Myocyte (in vitro differentiated cells): ENCODE measurements around the gene MTMR4. TPM values are rescaled to one million over a fixed set of nuclear protein-coding genes. Genes with fewer than 3 reads are reported as not detected.
"Not testable (repeated sequence)": the region's sequence is repeated elsewhere in the genome, so short reads cannot be mapped to it uniquely, and the experiment has no call there.

Experiments used
- DNase-seq: peaks from one replicate; pipeline ENCODE4 v3.0.0-alpha.2; 2012; ENCODE audit warnings: low read depth
- polyA plus RNA-seq: library from polyadenylated mRNA; unstranded; fragments of >200 nt; gene quantifications from one replicate; pipeline ENCODE4 v1.2.1, GENCODE V29; 2012; ENCODE audit warnings: missing spikeins
- total RNA-seq: library from RNA; depleted of rRNA; stranded (reverse); fragments of >200 nt; gene quantifications from 2 replicates; pipeline ENCODE4 v1.2.3, GENCODE V29; 2014

Gene MTMR4
- 28.4 and 37.4 TPM in 2 replicates for total RNA-seq
- 10.3 TPM for polyA plus RNA-seq

DNA sequence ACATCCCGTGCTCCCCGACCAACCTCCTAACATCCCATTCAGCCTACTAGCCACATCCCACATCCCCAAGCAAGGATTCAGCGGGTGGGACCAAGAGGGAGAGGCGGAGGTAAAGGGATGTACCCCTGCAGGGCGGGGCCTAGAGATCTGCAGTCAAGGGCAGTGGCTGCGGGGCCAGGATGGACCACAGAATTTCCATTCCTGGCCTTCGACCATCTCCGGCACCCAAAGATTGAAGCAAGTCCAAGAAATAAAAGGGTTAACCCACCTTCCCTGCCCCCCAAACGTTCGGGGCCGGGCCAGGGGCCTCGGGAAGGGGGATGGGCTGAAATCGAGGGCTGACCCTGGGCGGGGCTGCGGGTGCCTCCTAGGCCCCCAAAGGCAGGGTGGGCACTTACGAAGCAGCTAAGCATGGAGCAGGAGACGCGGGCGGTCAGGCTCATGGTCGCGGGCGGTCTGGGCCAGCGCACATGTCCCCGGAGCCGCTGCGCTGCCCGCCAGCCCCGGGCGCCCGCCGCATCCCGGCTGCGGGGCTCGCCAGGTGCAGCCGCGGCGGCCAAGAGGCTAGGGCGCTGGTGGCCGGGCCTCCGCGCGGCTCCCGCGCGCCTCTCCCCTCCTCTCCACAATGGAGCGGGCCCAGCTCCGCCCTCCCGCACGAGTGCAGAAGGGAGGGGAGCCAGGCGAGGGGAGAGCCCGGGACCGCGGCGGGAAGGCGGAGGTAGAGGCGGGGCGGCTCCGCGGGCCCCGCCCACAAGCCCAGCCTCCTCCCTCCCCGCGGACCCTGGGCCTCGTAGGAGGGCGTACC lies at the start of gene MTMR4:
MTMR4 (minus strand) TSS at position 674 of the 805 bp plus-strand sequence; CDS start at position 443, 231 bp downstream.
- DNase-seq, result peak; percentile 78

DNA sequence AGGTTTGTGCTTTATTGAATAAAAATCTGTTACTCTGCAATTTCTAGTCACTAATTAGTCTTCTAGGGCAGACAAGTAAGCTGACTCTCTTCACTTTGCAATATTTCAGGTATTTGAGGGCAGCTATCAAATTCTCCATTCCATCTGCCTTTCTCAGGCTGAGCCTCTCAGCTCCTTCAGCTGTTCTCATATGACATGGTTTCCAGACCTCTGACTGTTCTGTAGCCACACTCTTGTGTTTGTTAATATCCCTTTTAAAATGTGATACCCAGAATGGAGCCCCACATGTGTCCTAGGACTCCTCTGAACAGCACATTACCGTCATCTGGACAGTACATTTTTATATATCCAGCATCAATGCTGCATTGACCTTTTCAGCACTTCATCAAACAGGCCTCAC lies 46.1 kb upstream of the MTMR4 start:
- DNase-seq, result peak; percentile 83

DNA sequence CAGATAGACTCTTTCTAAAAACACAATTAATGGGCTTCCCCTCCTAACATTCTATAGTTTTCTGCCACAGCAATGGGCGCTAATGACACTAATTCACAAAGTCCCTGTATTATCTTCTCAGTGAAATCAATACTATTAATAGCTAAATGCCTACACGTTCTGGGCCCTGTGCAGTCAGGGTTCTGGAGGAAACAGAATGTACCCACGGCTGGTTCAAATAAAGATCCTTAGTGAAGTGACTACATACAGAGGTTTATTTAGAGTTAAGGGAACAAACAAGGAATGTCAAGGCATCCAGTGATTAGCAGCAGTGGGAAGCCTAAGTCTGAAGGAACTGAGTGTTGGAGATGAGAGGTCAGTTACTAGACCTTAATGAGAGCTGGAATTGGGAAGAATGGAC lies 43.5 kb upstream of the MTMR4 start:
- no peak for DNase-seq

DNA sequence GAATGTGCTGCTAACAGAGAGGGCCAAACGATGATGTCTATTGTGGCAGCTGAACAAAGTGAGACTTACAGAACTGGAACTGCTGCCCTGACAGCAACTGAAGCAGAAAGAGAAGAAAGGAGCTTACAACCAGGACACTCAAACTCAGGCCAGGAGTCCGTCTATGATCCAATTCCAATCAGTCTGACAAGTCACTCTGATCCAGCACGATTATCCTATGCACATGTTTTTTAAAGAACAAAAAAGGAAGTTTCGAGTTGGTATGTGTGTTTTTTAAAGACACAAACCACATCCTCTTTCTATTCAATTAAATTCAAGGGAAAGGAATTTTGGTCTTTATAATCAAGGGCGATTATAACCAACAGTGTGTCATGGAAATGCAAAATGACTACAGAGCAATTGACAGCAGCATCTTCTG lies 42.4 kb upstream of the MTMR4 start:
- DNase-seq, result no peak

DNA sequence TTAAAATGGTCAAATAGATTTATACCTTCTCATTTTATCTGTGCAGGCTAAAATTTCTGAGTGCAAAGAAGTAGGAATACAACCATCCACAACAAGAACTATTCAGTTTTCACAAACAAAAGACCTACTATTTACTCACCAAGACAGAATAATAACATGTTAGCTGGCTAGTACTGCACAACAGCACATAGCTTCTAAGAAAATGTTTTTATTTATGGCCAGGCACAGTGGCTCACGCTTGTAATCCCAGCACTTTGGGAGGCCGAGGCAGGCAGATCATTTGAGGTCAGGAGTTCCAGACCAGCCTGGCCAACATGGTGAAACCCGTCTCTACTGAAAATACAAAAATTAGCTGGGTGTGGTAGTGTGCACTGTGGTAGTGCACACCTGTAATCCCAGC lies 40.7 kb upstream of the MTMR4 start:
- DNase-seq, result not testable (repeated sequence)

DNA sequence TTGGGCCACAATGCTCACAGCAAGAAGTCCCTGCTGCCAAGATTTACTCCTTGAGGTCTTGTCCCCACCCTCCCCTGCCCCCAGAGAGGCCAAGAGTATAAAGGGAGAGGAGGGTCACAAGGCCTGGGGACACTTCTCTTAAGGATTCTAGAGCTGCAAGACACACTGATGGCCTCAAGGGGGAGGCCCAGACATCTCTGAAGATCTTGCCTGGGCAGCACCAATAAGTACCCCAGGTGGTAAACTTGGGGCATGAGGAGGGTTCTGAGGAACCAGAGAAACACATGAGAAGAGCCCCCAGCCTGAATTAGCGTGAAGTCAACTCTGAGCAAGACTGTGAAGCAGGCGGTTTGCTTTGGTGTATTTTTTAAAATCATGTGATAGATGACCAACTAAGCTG lies 26.8 kb upstream of the MTMR4 start:
- DNase-seq, result peak; percentile 40

DNA sequence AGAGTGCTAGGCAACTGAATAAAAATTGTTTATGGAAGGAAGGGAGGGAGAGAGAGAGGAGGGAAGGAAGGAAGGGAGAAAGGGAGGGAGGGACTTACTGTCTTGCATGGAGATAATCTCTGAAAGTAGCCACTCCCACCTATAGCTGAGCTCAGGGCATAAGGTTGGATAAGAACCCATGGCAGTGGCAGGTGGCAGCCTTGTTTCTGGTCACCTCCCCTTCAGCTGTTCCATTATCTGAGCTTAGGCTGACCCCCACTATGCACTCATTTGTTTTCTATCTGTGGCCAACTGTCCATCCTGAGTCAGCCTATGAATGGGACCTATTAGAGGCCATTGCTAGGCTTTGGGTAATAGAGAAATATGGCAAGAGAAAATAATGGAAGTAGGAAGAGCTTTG lies 25.3 kb upstream of the MTMR4 start:
- peak; percentile 95 for DNase-seq

DNA sequence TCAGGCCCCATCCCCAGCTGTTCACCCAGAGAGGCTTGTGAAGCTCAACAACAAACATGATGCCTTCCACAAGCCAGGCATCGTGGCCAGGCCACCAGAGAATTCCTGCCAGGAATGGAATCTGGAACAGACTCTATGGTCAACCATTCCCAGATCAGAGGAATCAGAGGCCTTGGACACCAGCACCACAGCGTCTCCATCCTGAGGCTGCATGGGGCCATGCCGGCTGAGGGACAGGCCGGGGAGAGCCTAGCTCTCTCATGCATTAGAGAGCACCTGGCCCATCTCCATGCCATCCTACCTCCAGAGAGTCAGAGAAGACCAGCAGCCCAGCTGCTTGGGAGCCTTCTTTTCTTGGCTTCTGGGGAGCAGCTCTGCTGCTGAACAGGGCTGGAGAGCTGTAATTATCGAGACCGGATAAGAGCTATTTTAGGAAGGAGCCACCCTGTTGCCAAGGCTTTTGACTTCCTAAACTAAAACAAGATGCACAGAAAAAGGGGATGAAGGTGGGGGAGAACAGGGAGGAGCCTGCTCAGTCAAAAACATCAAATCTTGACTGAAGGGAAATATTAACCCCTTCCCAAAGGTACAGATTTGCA lies 24.5 kb upstream of the MTMR4 start:
- peak; percentile 92 for DNase-seq

DNA sequence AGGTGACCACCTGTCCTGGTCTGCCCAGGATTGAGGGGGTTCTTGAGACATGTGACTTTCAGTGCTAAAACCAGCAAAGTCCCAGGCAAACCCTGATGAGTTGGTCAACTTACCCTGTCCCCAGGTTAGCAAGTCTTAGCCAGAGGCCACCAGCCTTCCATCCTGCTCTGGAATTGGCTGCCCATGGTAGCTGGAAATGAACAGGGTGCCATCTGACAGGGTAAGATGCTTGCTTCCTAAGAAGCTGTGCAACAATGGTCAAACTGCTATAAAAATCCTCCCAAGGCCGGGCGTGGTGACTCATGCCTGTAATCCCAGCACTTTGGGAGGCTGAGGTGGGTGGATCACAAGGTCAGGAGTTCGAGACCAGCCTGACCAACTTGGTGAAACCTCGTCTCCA lies 22.8 kb upstream of the MTMR4 start:
- peak; percentile 80 for DNase-seq

DNA sequence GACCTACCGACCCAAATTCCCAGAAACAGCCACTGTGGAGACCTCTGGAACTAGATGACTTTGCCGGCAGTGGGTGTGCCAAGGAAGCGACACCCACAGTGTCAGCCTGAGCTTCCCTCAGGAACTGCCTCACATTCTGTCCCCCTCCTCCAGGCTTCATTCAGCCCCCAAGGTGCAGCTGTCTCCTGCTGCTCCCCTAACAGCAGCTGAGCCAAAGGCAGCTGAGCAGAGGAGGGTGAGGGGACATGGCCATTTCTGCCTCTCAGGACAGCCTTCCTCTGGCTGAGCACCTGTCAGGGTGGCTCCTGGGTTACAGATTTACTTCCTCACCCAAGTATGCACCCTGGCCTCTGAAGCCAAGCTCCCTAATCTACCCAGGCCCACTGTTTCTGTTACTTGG lies 22.1 kb upstream of the MTMR4 start:
- DNase-seq, result peak; percentile 98

DNA sequence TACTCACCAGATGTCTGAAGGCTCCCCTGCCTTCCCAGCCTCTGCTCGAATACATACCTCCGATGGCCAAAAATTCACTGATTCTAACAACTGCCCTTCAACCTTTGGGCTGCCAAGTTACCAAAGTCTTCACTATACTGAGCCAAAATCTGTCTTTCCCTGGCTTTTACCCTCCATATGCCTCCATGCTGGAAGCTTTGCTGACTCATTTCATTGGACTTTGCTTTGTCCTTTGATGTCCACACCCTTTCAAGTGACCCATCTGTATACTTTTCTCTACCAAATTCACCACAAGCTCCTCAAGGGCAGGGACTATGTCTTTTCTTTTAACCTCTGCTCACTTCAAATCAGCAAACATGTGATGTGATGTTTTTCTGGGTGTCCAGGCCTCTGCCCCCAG lies 21.0 kb upstream of the MTMR4 start:
- DNase-seq, result peak; percentile 80

DNA sequence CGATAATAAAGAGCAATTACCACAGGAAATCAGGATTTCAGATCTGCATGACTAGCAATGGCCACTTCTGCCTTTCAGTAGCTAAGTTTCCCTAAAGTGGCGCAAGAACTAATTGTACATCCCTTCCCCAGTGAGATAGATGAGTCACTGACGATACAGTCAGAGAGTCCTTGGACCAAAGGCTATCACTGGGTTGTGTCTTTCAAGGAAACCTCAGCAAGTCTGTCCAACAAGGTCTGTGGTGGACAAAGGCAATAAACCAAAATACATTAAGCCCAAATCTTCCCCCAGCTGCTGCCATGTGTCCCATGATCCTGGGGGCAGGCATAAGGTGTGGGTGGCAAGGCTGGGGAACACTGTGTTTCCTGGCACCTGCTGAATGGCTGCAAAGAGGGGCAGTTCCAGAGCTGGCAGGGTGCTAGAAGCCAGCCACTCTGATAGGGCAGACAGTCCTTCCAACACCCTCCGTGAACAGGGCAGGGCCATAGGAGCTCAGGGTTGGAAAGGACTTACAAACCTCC lies 20.5 kb upstream of the MTMR4 start:
- peak; percentile 97 for DNase-seq

DNA sequence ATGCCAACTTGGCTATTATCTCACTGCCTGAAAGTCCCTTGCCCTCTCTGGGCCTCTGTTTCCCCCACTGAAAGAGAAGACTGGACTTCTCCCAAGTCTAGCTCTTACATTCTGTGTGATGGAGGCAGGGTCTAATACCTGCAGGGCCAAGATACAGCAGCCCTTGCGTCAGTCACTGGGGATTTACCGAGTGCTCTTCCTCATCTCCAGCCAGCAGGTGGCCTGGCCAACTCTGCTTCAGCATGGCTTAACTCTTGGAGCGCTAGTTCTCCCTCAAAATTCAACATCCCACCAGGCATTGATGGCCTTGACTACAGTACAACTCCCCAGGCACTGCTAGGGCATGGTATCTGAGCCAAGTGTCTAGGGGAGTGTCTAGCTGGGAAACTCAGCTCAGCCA lies 19.9 kb upstream of the MTMR4 start:
- DNase-seq, result no peak

DNA sequence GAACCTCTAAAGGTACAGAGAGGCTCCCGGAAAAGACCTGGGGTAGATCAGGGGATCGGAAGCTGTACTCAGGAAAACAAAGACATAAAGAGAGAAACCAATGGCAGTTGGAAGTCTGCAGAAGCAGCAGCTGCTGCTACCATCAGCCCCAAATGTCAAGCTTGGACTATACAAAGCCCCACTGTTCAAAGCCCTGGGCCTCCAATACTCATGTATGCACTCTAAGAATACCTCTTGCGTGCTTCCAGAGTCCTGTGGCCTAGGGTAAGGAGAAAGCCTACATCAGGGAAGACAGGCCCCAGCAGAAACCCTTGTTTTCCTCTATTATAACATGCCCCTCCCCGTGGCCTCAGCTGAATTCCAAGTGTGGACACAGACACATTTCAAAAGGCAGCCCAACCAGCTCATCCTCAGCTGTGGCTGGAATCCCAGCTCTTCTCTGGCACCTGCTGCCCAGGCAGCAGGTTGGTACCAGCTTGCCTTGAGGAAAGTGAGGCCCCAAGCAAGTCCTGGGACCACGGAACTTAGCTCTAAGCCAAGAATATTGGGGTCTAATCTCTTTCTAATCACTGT lies 19.3 kb upstream of the MTMR4 start:
- DNase-seq, result peak; percentile 85

DNA sequence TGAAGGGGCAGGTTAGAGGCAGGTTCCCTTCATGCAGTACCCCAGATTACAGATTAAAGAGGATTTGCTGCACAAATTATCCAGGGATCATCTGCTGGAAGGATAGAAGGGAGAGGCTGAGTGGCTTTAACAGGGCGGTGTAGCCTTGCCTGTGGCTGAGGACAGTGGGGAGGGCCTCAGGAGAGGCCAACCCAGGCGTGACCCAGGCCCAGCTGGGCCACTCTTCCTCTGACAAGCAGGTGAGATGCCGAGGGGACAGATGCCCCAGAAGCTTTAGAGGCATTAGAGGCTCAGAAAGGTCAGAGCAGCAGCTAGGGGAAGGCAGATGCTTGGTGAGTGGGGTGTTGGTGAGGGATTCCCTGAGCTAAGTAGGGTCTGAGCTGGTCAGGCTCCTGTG lies 18.1 kb upstream of the MTMR4 start:
- peak; percentile 12 for DNase-seq

DNA sequence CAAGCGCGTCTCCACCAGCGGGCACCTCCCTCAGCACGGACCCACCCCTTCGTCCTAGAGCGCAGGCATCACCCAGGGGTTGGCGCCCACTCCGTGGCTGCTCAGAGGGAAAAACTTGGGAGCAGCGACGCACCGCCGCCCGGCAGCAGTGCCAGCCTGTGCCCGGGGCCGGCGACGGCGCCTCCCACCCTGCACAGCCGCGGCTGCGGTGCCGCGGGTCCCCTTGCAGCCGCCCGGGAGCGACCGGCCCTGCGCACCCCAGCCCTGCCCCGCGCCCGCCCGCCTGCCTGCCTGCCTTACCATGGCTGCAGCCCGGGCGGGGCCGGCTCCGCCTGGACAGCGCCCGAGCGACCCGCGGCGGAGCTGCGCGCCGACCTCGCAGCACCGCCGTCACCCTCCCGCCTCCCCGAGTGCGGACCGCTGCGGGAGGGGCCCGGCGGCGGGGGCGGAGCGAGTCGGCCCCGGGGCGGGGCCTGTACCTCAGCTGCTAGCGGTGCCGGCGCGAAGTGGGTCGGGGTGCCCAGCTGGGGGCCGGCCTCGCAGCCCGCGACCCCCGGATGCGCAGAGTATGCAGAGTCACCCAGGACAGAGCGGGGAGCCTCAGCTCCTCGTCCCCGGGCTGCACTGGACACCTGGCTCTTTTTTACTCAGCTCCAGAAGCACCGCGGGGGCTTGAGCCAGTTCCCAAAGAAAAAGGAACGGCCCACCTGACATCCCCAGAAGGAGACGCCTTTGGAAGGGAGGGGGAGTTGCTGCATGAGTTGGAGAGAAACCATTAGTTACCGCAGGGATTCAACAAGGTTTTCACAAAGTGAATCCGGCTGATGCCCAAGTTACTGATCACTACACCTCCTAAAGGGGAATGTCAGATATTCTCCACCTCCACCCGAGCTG lies 17.5 kb upstream of the MTMR4 start:
- DNase-seq, result peak; percentile 58

DNA sequence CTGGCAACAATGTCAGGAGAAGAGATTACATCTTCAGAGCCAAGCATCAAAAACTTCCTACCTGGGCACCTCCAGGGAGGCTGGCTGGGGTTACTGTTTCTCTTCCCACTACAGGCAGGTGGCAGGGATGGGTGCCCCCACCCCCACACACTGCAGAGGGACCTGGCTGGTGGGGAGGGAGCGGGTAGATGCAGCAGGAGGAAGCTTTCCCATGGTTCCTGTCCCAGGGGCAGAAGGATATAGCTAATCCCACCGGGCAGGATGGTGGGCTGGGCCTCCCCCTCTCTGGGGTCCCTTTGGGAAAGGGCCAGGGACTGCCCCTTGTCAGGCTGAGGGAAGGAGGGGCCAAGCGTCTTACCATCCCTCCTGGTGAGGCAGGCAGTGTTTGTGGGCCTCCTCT lies 16.7 kb upstream of the MTMR4 start:
- DNase-seq, result no peak

DNA sequence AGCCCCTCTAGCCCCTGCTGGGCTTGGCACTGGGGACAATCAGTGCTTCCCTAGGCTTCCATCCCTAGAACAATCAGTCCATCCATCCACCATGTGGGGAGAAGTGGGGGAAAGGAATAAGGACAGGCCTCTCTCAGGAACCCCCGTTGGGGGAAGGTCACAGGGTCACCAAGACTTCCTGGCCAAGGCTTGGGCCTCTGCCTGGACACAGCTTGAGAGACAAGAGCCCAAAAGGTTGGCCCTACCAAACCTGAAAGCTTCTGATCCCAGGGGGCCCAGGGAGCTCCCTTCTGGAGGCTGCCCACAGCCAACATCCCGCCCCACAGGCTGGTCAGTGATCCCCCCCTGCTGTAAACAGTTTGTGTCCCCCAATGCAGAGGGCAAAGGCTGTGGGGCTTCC lies 16.2 kb upstream of the MTMR4 start:
- DNase-seq, result no peak

DNA sequence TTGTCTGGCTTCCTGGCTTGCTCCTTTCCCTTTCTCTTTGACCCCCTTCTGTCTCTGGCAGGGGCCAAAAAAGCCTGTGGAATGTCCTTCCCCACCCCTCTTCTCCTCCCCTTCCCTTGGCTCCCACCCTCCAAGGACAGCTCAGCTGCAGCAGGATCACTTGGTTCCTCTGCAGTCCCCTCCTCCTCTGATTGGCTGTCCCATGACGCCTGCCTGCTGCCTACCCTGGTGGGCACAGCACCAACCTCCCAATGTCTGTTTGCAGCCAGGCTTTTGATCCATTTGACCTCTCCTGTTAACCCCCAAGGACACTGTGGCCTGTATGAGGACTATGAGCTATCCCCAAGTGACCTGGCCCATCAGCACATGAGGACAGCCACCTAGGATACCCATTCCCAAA lies 14.8 kb upstream of the MTMR4 start:
- no peak for DNase-seq

DNA sequence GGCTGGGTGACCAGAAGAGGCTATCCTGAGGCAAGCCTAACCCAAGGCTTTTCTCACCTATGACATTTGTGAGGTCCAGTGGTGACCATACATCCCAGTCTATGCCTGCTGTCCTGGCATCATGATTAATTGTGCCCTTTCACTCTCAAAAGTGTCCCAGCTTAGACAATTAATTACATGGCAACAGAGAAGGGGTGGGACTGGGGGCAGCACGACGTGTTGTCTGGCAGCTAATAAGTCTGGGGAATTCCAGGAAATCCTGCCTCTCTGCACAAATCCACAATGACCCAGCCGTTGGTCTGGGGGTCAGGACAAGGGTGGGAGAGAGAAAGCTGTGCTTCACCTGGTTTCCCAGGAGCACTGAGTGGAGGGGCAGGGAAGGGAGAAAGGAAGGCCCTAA lies 14.0 kb upstream of the MTMR4 start:
- DNase-seq, result no peak

DNA sequence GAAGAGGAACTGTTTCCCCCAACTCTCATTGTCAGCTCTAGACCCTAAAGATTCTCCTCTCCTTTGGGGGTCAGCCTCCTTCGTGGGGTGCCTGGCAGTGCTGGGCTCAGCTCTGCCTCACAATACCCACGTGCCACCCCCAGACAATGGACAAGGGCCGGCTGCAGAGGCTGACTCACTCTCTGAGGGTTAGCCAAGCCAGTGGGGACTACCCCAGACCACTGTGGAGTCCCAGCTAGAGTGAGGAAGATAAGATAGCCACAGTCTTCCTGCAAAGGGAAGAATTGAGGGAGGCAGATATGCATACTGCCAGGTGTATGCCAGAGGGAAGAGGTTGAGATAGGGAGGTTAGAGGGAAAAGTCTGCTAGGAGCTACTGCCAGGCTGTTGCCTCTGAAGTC lies 13.5 kb upstream of the MTMR4 start:
- DNase-seq, result peak; percentile 69
